HEK293T (cell line): ENCODE results near the gene BMP10.

ENCODE experiments used
- BHLHE40 ChIP-seq: fragments of 450-650 bp; IDR thresholded peaks from 2 replicates; pipeline ENCODE4 v1.6.1; 2016; ENCODE audit warnings: mild to moderate bottlenecking, moderate library complexity, borderline replicate concordance
- FOXM1 ChIP-seq: fragments of 450-650 bp; IDR thresholded peaks from 2 replicates; pipeline ENCODE4 v1.6.1; 2017; ENCODE audit warnings: mild to moderate bottlenecking, borderline replicate concordance

- no peak for TF ChIP-seq BHLHE40
- TF ChIP-seq FOXM1, result no peak
Observed at GRCh38 chr2:68905116-68905515, 33.9 kb upstream of the BMP10 start.
